Stimulated activated CD8-positive, alpha-beta memory T cell treated with anti-CD3 and anti-CD28 coated beads, Interleukin-12 subunit alpha, Interleukin-12 subunit beta, amount 100 ng/mL, for 24 hours (primary cell): ENCODE results near the gene ATP8B4.
"Not testable (repeated sequence)": the region's sequence is repeated elsewhere in the genome, so short reads cannot be mapped to it uniquely, and the experiment has no call there.

ENCODE experiments used
- DNase-seq: peaks from one replicate; pipeline ENCODE4 v3.0.0-alpha.2; 2020; ENCODE audit errors: extremely low read depth

ATP8B4 gene

DNA sequence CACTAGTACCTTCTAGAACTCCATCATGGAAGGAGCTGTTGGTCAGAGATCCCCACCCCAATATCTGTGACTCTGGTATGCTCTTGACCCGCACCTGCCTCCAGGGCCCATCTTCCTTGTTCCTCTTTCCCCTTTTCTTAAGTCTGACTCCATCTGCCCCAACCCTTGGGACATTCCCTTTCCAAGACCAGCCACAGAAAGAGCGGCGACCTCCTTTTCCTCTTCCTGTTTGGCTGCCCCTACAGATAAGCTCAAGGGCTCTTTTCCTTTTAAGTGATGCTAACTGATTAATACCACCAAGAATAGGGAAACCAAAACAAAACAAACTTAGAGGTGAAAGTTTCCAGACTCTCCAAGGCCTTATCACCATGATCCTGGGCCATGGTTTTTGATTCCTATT is 21.9 kb upstream of the ATP8B4 start:
- DNase-seq = no peak

DNA sequence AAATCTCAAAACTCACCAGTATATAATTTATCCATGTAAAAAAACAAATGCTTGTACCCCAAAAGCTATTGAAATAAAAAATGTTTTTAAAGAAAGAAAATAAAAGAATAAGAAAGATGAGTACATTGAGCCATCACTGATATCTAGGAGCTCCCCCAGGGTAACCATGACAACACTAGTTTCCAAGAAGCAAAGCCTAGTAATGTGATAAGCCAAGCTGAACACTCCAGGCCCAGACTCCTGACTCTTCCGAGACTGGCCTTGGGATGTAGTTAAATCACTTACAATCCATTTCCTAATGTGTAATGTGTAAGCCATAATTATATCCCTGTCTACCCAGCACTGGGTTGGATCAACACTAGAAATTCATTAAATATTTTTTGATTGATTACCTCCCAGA is 21.1 kb upstream of the ATP8B4 start:
- DNase-seq = no peak

DNA sequence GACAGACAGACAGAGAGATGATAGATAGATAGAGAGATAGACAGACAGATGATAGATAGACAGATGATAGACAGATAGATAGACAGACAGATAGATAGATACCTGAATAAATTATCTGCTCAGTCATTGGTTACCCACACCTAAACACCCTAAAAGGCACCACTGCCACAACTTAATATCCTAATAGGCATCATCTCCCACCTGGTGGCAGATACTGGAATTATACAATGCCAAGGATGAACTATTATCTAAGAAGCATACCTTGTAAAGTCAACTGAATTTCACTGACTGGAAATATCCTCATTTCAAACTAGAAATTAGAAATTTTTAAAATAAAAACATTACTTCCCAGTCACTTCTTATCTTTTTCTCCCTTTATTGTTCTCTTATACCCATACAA is 19.4 kb upstream of the ATP8B4 start:
- DNase-seq = no peak

DNA sequence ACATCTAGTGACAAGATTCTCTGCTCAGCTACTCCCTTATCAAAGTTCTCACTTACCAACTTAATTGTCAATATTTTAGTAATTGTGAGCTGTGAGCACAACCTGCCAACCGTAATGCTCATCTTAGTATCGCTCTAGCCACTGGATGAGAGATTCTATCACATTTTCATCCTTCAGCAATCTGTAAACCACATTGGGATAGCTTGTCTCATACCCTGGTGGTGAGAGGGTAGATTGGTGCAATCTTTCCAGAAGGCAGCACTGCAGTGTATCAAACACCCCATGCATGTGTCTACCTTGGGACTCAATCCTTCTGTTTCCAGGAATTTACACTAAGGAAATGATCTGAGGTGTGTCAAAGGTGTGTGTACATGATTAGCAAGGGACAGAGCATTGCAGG is 18.9 kb upstream of the ATP8B4 start:
- DNase-seq = no peak

DNA sequence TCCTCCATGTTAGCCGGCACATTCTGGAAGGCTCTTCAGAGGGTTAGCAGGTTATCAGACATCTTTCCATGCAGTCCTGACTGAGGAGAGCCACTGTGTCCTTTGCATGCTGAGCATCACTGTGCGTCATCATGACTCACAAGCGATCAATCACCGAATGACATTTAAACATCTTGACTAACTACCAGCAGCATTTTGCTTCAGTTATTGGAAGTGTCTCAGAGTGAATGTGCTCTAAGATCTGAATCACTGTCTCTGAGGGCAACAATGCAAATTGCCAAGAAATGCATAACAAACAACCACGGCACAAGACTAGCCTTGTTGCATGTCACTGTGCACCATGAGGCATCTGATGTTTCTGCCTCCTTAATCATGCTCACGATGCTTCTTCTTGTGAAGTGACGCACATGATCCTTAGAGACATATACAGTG is 18.3 kb upstream of the ATP8B4 start:
- peak; percentile 12 for DNase-seq

DNA sequence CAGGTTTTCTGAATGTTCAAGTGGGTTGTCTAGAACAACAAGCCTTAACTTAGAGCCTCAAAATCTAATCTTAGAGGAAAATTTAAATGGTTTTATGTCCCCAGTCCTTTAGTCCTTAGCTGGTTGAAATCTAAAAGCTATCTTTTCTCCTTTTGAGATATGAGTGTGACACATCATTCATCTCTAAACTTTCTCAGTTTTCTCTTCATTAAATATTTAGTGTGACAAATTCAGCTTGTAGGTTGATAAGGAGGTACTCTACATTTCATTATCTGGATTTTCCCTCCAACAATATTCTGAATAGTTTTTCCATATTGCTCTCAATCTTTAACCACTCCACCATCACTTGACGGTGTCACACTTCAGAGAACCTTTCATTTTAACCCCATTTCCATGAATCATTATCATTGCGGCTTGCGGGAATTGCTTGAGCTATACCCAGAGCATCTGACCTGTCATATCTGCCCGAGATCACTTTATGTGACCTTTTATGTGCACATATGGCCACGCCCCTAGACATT is 16.1 kb upstream of the ATP8B4 start:
- peak; percentile 15 for DNase-seq

DNA sequence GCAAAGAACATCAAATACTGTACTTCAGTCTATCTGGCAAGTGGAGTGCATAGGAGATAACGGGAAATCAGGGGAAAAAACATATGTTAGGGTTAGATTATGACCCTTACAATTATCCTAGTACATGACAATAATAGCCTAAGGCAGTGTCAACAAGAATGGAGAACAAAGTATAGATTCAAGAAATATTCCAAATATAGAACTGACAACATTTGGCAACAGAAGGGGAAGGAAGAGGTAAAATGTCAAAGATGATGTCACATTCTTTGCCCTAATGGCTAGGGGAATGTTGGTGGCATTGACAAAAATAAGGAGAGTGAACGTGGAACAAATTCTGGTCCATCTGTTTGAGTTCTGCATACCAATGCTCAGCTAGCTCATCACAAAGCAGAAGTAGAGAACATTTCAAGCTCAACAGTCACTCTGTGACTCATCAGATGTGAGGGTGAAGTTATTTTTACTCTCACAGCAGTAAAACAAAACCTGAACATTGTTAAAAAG is 15.5 kb upstream of the ATP8B4 start:
- DNase-seq = no peak

DNA sequence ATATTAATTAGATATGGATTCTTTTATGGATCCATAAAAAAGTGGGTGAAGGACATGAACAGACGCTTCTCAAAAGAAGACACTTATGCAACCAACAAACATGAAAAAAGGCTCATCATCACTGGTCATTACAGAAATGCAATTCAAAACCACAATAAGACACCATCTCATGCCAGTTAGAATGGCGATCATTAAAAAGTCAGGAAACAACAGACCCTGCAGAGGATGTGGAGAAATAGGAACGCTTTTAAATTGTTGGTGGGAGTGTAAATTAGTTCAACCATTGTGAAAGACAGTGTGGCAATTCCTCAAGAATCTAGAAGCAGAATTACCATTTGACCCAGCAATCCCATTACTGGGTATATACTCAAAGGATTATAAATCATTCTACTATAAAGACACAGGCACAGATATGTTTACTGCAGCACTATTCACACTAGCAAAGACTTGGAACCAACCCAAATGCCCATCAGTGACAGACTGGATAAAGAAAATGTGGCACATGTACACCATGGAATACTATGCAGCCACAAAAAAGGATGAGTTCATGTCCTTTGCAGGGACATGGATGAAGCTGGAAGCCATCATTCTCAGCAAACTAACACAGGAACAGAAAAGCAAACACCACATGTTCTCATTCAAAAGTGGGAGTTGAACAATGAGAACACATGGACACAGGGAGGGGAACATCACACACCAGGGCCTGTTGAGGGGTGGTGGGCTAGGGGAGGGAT is 13.4 kb upstream of the ATP8B4 start:
- not testable (repeated sequence) for DNase-seq

DNA sequence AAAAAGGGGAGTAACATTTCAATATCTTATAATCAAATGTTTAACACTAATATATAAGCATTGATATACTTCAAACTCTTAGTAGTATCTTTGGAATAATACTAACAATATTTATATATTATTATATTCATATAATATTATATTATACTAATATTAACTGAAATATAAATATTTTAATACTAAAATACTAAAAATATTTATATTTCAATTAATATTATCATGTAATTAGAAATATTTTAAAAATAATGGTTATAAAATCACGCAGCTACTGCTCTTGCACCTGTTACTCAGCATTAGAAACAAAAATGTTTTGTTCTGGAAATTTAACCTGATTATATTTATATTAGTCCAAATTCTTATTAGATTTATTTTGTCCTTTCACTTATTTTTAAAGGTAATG is 12.6 kb upstream of the ATP8B4 start:
- DNase-seq = no peak

DNA sequence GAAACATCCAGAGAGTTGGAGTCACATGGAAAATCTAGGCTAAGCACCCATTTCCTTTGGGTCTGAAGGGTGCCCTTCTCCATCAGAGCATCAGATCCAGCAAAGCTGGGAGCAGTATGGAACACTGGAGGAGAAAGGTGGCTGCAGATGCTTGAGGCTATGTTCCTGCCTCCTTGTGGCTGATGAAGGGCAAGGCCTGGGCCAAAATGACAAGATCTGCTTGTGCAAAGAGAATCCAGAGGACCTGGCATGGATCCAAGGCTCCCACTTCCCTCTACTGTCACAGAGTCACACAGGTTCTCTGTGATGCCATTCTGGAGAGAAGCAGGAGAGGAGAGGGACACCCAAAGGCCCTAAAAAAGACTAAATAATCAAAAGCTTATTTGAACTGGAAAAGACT is 9.2 kb upstream of the ATP8B4 start:
- DNase-seq = no peak

DNA sequence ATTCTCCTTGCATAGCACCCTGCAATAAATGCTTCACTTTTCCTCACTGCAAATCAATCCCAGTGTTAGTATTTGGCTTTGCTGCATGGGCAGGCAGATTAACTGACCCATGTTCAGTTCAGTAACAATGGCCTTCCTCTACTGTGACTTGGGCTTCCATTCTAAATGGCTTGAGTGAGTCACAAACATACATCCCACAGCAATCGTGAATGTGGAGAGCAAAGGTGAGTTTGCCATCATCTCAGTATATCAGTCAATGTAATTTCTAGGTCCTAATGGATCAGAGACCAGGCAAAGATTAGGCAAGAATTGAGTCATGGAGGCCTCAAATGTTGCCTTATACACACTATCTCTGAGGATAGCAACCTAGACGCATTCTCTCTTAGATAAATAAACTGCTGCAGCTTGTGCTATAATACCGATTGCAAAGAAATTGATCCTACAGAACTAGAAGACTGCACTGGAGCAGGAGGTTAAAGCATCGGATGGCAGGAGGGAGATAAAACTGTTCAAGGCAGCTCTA is 8.3 kb upstream of the ATP8B4 start:
- DNase-seq = no peak

DNA sequence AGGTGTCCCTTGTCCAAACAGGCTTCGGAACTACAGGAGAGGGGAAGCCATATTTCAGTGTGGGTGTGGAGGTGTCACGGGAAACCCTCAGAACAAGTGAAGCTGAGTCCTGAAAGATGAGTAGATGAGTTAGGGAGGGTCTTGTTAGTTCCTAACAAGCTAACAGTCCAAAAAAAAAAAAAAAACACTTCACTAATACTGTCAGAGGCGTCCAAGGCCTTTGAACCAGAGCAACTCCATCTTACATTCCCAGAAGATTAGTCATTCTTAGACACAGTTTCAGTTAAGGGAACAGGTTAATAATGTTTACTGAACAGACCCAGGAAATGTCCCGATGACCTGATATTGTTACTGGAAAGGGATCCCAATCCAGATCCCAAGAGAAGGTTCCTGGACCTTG is 7.0 kb upstream of the ATP8B4 start:
- no peak for DNase-seq

DNA sequence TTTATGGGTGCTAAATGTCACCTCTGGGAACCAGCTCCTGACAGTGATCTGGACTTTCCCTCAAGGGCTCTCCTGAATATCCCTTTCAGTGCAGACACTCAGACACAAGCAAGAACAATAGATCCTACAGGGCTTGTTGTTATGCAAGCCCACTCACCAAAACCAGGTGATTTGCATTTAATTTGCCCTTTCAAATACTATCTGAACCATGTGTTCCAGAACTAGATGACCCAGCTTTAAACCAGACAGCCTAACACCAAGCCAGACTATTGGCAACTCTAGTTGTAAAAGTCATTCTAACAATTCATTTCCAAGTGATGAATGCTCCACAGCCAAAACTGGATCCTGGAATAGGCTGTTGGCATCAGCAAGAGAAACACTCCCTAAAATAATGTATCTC is 5.6 kb upstream of the ATP8B4 start:
- no peak for DNase-seq

DNA sequence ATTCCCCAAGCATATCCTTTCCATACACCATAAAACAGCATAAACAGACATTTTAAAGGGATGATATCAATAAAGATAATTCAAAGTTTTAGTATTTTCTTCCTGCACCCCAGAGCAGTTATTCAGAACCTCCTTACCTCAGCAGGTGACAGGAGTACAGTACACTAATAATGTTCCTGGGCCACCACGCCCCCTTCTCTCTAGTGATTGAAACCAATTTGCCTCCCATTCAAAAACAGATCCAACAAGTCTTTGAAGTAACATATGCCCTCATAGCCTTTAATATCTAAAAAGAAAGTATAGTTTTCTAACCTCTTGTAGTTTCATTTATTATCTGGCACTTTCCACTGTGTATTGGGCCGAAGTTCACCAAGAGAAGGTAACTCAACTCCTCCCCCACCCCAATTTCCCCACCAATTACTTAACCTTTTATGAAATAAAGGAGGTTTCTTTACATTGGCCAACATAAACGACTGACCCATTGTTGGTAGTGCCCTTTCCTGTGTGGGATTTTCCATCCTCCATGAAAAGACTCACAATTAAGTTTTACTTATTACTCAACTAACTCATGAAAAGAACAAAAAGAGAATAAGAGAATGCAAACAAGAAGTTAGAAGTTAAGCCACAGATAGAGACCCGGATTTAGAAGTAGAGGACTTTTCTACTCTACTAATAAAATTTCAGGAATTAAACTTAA is 5.0 kb upstream of the ATP8B4 start:
- no peak for DNase-seq

DNA sequence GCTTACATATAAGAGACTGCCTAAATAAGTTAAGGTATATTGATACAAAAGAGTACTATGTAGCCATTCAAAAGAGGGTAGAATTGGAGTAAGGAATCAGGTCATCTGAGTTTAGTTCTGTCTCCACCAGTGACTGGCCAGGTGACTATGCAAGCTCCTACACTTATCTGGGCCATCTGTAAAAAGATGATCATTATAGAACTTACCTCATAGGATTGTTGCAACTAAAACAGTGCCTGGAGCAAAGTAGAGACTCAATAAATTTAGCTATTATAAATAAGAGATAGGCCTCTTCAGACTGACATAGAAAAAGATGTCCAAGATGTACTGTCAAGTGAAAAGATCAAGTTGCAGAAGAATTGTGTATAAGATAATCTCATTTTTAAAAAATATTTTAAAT is 1.7 kb upstream of the ATP8B4 start:
- DNase-seq = no peak

DNA sequence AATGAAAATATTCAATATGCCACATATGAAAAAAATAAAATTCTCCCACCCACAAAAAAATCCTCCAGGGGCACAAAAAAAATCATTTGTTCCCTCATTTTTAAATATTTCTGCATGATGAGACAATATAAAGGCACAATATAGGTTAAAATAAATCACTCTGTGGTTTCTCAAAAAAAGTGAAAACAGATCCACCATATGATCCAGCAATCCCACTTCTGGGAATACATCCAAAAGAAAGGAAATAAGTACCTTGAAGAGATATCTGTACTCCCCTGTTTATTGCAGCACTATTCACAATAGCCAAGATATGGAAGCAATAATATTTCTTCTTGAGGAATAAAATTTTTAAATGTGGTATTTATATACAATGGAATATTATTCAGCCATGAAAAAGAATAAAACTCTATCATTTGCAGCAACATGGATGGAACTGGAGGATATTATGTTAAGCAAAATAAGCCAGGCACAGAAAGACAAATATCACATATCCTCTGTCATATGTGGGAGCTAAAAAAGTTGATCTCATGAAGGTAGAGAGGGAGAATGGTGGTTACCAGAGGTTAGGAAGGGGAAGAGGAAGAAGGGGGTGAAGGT is 1.5 kb downstream of the ATP8B4 start:
- no peak for DNase-seq

DNA sequence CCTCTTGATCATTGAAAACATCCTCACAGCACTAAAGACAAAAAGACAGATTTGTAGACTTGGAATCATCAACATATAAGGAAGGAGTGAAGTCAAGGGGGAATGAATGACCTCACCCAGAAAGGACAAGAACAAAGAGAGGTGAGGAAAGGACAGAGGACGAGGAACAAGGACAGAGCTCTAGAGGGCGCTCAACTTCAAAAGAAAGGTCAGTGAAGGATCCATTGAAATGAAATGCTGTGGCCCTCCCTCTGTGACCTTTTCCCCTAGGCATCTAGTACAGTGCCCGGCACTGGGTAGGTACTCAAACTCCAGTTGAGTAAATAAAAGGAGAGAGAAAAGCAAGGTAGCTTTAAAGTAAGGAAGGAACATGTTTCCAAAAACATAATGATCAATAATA is 2.6 kb downstream of the ATP8B4 start:
- no peak for DNase-seq

DNA sequence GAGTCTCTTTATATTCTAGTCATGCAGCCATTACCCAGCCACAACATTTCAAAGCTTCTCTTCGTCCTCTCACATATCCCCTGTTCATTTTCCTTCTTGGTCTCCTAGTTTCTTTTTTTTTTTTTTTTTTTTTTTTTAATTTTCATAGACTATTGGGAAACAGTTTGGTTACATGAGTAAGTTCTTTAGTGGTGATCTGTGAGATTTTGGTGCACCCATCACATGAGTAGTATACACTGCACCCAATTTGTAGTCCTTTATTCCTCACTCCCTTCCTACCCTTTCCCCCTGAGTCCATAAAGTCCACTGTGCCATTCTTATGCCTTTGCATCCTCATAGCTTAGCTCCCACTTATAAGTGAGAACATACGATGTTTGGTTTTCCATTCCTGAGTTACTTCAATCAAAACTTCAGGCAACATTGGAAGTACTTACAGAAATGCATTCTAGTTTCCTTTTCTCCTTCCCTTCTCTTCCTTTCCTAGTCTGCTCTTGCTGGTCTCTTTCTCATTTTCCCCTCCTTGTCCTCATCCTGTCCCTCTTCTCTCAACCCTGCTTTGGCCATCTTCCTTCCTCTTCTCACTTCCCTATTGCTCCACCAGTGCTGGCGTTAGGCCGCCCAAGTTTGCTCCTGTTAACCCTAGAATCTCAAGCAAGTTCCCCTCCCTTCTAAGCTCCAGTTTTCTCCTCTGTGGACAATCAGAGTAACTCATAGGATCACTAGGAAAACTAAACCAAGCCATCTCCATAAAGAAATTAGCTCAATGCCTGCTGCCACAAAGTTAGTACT is 4.8 kb downstream of the ATP8B4 start:
- no peak for DNase-seq

DNA sequence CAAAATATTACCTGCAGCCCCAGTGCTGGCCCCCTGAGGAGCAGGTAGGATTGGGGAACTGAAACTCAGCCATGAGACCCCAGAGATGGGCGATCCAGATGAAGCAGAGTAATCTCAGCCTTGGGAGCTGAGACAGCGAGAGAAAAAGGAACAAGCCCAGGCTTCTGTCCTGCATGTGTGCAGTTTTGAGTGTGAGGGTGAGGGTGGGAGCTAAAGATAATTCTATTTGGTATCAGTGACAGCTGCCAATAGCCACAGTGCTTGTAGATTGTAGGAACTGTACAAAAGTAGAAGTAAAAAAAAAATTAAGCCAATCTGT is 5.9 kb downstream of the ATP8B4 start:
- no peak for DNase-seq

DNA sequence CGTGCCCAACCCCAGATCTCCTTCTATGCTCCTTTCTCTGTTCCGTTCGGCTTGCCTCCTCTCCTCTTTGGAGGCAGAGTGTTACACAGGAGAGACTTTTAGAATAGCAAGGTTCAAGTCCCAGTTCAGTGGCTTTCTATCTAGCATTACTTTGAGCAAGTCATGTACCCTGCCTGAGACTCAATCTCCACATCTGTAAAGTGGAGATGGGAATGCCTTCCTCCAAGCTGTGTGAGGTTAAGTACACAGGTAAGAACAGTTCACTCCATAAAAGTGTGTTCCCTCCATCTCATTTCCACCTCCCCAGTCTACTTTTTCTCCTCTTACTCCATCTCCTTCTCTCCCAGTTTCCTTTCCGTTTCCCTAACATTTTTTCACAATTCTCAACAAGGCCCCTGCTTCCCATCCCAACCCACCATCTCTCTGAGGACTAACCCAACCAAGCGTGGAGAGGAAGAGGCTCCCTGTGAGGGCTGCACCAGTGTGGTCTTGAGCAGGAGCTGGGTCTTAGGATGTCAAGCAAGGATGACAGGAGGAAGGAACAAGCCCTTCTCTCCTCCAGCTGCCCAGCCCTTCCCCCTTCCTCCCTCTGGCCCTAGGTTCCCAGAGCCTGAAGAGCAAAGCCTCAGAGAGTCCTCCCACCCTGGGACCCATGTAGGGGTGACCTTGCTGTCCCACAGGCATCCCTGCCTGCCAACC is 6.4 kb downstream of the ATP8B4 start:
- no peak for DNase-seq

DNA sequence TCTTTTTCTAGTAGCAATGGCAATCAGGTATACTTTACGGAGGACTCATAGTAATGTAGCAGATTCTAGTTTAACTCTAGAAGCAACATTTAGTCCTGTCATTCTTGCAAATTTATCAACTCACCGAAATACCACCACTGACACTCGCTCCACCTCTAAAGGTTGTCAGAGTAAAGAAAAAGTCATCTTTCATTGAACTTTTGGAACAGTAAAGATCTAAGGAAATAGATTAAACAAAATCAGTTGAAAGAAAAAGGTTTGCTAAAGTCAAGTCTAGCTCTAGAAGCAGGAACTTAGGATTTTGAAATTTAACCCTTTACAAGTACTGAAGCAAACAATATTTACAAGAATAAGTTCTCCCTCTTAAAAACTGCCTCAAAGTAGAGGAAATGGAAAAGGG is 8.7 kb downstream of the ATP8B4 start:
- DNase-seq = no peak
